Measurements from ENCODE around the gene POU2AF1.

DNA sequence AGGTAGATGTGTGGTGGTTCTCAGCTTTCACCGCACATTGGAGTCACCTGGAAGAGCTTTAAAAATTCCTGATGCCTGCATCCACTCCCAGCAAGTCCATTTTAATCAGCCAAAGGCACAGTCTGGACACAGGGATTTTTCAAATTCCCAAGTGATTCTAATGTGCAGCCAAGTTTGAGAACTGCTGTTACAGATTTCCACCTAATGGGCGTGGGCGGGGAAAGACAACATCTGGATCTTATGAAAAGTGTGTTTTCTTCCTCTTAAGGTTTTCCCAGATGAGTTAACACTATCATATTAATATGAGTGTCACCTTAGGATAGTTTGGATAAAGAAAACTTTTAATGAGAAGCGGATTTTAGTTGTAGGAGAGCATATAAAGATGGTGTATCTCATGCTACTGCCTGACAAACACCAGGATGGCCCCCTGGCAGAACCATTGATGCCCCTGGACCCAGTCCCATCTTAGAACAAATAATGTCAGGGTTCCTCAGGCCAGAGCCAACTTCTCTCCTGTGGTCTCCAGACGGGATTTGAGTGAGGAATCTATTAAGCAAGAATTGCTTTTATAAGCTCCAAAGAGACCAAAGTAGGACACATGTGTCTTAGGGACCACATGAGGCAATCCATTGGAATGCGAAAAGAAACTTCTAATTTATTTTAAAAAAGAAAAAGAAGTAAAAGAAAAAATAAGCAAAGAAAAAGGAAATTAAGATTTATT lies 31.9 kb downstream of the POU2AF1 start:
- TF ChIP-seq EZH2phosphoT487 (IDR thresholded peaks at IDR 0.05; ENCODE audit: borderline replicate concordance, low read length), result no peak
- no peak for TF ChIP-seq CTCF (IDR thresholded peaks at IDR 0.05; ENCODE audit: low read depth, low read length, poor library complexity, severe bottlenecking)

Data from DOHH2 (cell line).